ENCODE data around the gene ETNK2. TPM values are rescaled to one million over a fixed set of nuclear protein-coding genes. Genes with fewer than 3 reads are reported as not detected.

Gene ETNK2
- total and polyA plus RNA-seq, 2 of the 8 experiments (the other 6 are each of a cell fraction or from before 2014, with no cell fraction given) = 20.1 to 26.7 TPM

DNA sequence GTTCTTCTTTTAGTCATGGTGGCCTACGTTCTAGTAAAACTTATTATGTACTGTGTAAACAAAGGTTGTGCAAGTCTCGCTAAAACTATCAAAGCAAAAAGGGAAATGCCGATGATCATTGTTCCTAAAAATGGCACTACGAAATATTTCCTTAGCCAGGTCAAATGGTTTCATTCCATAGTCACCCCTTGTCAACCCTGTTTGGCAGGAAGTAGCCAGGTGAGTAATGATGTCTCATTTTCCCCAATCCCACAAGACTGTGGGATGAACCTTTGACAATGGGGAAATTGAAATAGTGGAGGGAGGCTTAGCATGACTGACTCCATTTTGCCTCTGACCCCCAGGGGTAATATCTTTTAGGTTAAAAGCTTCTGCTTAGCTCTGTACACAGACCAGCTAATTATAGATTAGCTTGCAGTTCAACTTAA, 19.9 kb upstream of the ETNK2 start:
- Histone ChIP-seq H3K23me2 (ENCODE audit: low read depth, low read length) (no peaks in the 10 kb centered on the region), H3K27ac (ENCODE audit: low read depth, low read length) (no peak overlapping the region), H3K36me3 (ENCODE audit: control insufficient read depth in 2 of 4, insufficient read depth in 4 of 4, low read length in 3 of 4) (no peaks in the 10 kb centered on the region; a peak in 1 of 8 replicates), H2AFZ (ENCODE audit: low read length) (no peak overlapping the region), H2BK5ac (ENCODE audit: low read depth, low read length) (no peak overlapping the region), H2BK15ac (ENCODE audit: low read length) (no peak overlapping the region), H3K27me3 (replicated peaks in 1 of 4; ENCODE audit: control insufficient read depth in 3 of 4, extremely low read depth in 1 of 4, insufficient read depth in 3 of 4, low read length in 3 of 4) (0 out of 7 replicates have a peak, but pooled peaks cover 0 to 2% (median 0%) of the 10 kb centered on the region in 4 experiments), H3K4me2 (ENCODE audit: insufficient read depth in 1 of 2, low read depth in 2 of 2, low read length in 2 of 2) (no peak overlapping the region), H2AK5ac (ENCODE audit: low read depth, low read length) (no peak overlapping the region), H2BK20ac (ENCODE audit: low read length) (no peak overlapping the region), H4K91ac (replicated peaks; ENCODE audit: insufficient read length, low read length) (no peak overlapping the region), H4K5ac (ENCODE audit: insufficient read length, low read depth, low read length) (no peak overlapping the region), H3K9ac (replicated peaks in 1 of 4; ENCODE audit: extremely low read depth in 1 of 4, low read depth in 3 of 4, low read length in 3 of 4) (no peak overlapping the region), H3K4me1 (replicated peaks in 1 of 4; ENCODE audit: control insufficient read depth in 3 of 4, insufficient read depth in 4 of 4, low read length in 3 of 4) (no peaks in the 10 kb centered on the region), H4K8ac (ENCODE audit: extremely low read depth, insufficient read depth, low read length) (no peak overlapping the region), H3K4ac (replicated peaks; ENCODE audit: insufficient read length, low read depth, low read length) (no peak overlapping the region), H3K9me3 (ENCODE audit: insufficient read depth in 2 of 2, low read depth in 1 of 2, low read length in 1 of 2) (peaks cover 18 to 25% of the 10 kb centered on the region in 2 experiments), H3K56ac (replicated peaks; ENCODE audit: insufficient read length, low read depth, low read length) (no peak overlapping the region), H4K20me1 (replicated peaks in 1 of 2; ENCODE audit: control insufficient read depth in 1 of 2, insufficient read depth in 2 of 2, low read length in 2 of 2) (no peaks in the 10 kb centered on the region), H2BK12ac (ENCODE audit: low read depth, low read length) (no peak overlapping the region), H3K18ac (ENCODE audit: extremely low read depth, low read length) (no peak overlapping the region), H3K14ac (ENCODE audit: insufficient read length) (no peak overlapping the region), H3K4me3 (ENCODE audit: extremely low read depth in 1 of 4, insufficient read depth in 2 of 4, low read depth in 3 of 4, low read length in 4 of 4) (no peak overlapping the region), H3K79me2 (ENCODE audit: control insufficient read depth in 1 of 2, insufficient read depth in 2 of 2, low read length in 2 of 2) (no peaks in the 10 kb centered on the region), H3K23ac (ENCODE audit: insufficient read length) (no peak overlapping the region), H2BK120ac (replicated peaks; ENCODE audit: low read depth, low read length) (no peak overlapping the region), H3K79me1 (ENCODE audit: low read depth, low read length) (no peaks in the 10 kb centered on the region)
- 75% methylated on average over 4 of the region's 4 CpGs; no CpG with 5 or more reads in 1 of the 2 experiments for WGBS, 2 experiments (ENCODE audit: extremely low coverage in 1 of 2, insufficient coverage in 1 of 2, insufficient read length in 1 of 2, insufficient replicate concordance in 2 of 2, low coverage in 1 of 2, low lambda C conversion rate in 2 of 2, missing lambda C conversion rate in 1 of 2)
- DNase-seq (ENCODE audit: low read depth in 1 of 2, low spot score in 2 of 2) (no peak), FAIRE-seq (no peak)
- no peak for TF ChIP-seq CBX5 (IDR thresholded peaks at IDR 0.05; ENCODE audit: low read depth, low read length)
- ChIA-PET POLR2A (ENCODE audit: partially characterized antibody) (no interaction called here), CTCF (ENCODE audit: partially characterized antibody) (interaction anchor here (0.7 to 10.6 kb wide), 7 partner anchors 11 to 199 kb away, joined by 3 to 106 read pairs (median 3); no protein-coding TSS in a partner anchor)
